ENCODE results near the gene ATP4B.
A peak's percentile ranks its signal among the peaks of the same experiment; 100 is the strongest.

ATP4B gene

GRCh38 chr13:113599391-113599790, 58.6 kb downstream of the ATP4B start:
- DNase-seq = no peak
- no peaks in the 10 kb centered on the region for H3K79me1 ChIP-seq (ENCODE audit: low read length)
- H3K4me3 ChIP-seq (ENCODE audit: low read depth, low read length) = no peak overlapping the region
- no peak overlapping the region for H2AK5ac ChIP-seq (ENCODE audit: low read length)
- H3K4me2 ChIP-seq (ENCODE audit: low read length) = no peak overlapping the region
- H3K27me3 ChIP-seq (ENCODE audit: insufficient read depth, low read length) = no peaks in the 10 kb centered on the region
- no peaks in the 10 kb centered on the region for H3K4me1 ChIP-seq (ENCODE audit: control insufficient read depth in 1 of 2, insufficient read depth in 2 of 2, low read length in 2 of 2)
- peaks cover 47 to 49% of the 10 kb centered on the region in 2 experiments for H3K36me3 ChIP-seq (ENCODE audit: control insufficient read depth in 1 of 2, insufficient read depth in 2 of 2, low read length in 2 of 2)
- H4K8ac ChIP-seq (ENCODE audit: low read depth, low read length) = no peak overlapping the region
- H4K12ac ChIP-seq (ENCODE audit: low read depth, low read length) = no peak overlapping the region
- no peak overlapping the region for H3K23ac ChIP-seq (ENCODE audit: low read length)
- no CpG with 5 or more reads among the region's 12 CpGs for WGBS (ENCODE audit: extremely low coverage, insufficient coverage, insufficient read length)
- no peak overlapping the region for H3K9ac ChIP-seq (ENCODE audit: low read length)
- no peak overlapping the region for H3K18ac ChIP-seq (ENCODE audit: low read length)
- H3K4ac ChIP-seq (ENCODE audit: low read depth, low read length) = peak overlapping the region; percentile 39
- no peak overlapping the region for H2BK120ac ChIP-seq (ENCODE audit: insufficient read depth, low read length, poor library complexity)
- H2BK12ac ChIP-seq (ENCODE audit: low read length) = no peak overlapping the region
- peaks cover 21% of the 10 kb centered on the region for H3K79me2 ChIP-seq (ENCODE audit: control insufficient read depth, insufficient read depth, low read length, poor library complexity)
- H3K14ac ChIP-seq (ENCODE audit: low read length) = no peak overlapping the region
- no peak overlapping the region for H4K91ac ChIP-seq (ENCODE audit: low read depth, low read length)
- no peak overlapping the region for H2BK5ac ChIP-seq (ENCODE audit: low read depth, low read length, poor library complexity)
- H2AFZ ChIP-seq (ENCODE audit: insufficient read depth, low read length, poor library complexity) = no peak overlapping the region
- peaks cover 8% of the 10 kb centered on the region for H3K9me3 ChIP-seq (ENCODE audit: insufficient read depth, low read depth, low read length)
- no peak overlapping the region for H3K27ac ChIP-seq (ENCODE audit: low read depth, low read length)
